IMR-90 (cell line): ENCODE data around the gene CD34. TPM values are rescaled to one million over a fixed set of nuclear protein-coding genes. Genes with fewer than 3 reads are reported as not detected.
"Not testable (repeated sequence)": the region's sequence is repeated elsewhere in the genome, so short reads cannot be mapped to it uniquely, and the experiment has no call there.

Experiments
- ATAC-seq: fragments of 200-7000 bp; cut with Tn5 transposase; 2 replicates; pipeline ENCODE4 v1.9.1; 2020; ENCODE audit warnings: low read depth, mild to moderate bottlenecking, moderate library complexity
- BruUV-seq: library from RNA; stranded (reverse); fragments of 400-500 nt; replicated peaks from 2 replicates; lab custom pipeline; 2021; lab: Mats Ljungman, UMichigan
- CTCF ChIA-PET: fragments of 300-600 bp; formaldehyde crosslinking; extraction: SDS; loops from one replicate; lab custom pipeline; 2021; ENCODE audit warnings: antibody characterized with exemption; lab: Yijun Ruan, JAX
- POLR2A ChIA-PET: fragments of 300-600 bp; sonication (Branson Sonifier 250); formaldehyde crosslinking; loops from one replicate; lab custom pipeline; 2022; ENCODE audit warnings: antibody characterized with exemption; ENCODE audit not compliant: unreplicated experiment; lab: Charles Lee
- DNase-seq: peaks from one replicate; pipeline ENCODE4 v3.0.0; 2013
- H2AFZ ChIP-seq: replicated peaks from 2 replicates; pipeline ENCODE3; 2013; ENCODE audit warnings: low read length, mild to moderate bottlenecking; ENCODE audit not compliant: poor library complexity
- H2AK5ac ChIP-seq: 2 replicates; pipeline ENCODE4 v1.6.1; 2013; ENCODE audit warnings: low read depth, low read length, inconsistent platforms
- H2AK9ac ChIP-seq: replicated peaks from 2 replicates; pipeline ENCODE3; 2013; ENCODE audit warnings: mild to moderate bottlenecking, low read depth, low read length, moderate library complexity; ENCODE audit not compliant: poor library complexity
- H2BK120ac ChIP-seq: 2 replicates; pipeline ENCODE4 v1.6.1; 2013; ENCODE audit warnings: low read depth, low read length, inconsistent platforms
- H2BK15ac ChIP-seq: 3 replicates; pipeline ENCODE4 v1.6.1; 2013; ENCODE audit warnings: low read depth, low read length, inconsistent platforms
- H2BK20ac ChIP-seq: 2 replicates; pipeline ENCODE4 v1.6.1; 2013; ENCODE audit warnings: low read depth, mild to moderate bottlenecking, inconsistent platforms, low read length, moderate library complexity
- H2BK5ac ChIP-seq: 2 replicates; pipeline ENCODE4 v1.6.1; 2013; ENCODE audit warnings: mild to moderate bottlenecking, low read depth, low read length, inconsistent platforms; ENCODE audit not compliant: poor library complexity, severe bottlenecking
- H3K14ac ChIP-seq: replicated peaks from 2 replicates; pipeline ENCODE4 v1.6.1; 2013; ENCODE audit warnings: low read depth, low read length, inconsistent platforms
- H3K18ac ChIP-seq: 2 replicates; pipeline ENCODE4 v1.6.1; 2013; ENCODE audit warnings: low read depth, low read length, control low read depth
- H3K23ac ChIP-seq: 2 replicates; pipeline ENCODE4 v1.6.1; 2013; ENCODE audit warnings: low read depth, low read length, inconsistent platforms
- H3K27ac ChIP-seq: 2 replicates; pipeline ENCODE4 v1.5.1; 2013; ENCODE audit warnings: mild to moderate bottlenecking, control low read depth, low read length; ENCODE audit not compliant: insufficient read depth
- H3K27me3 ChIP-seq: 2 replicates; pipeline ENCODE4 v1.6.1; 2013; ENCODE audit warnings: low read length; ENCODE audit not compliant: control insufficient read depth, insufficient read depth
- H3K36me3 ChIP-seq: 2 replicates; pipeline ENCODE4 v1.6.1; 2013; ENCODE audit warnings: low read length, mixed read lengths; ENCODE audit not compliant: control insufficient read depth, insufficient read depth
- H3K4ac ChIP-seq: 2 replicates; pipeline ENCODE4 v1.6.1; 2013; ENCODE audit warnings: low read depth, low read length, inconsistent platforms
- H3K4me1 ChIP-seq: 2 replicates; pipeline ENCODE4 v1.6.1; 2013; ENCODE audit warnings: low read length, mixed read lengths; ENCODE audit not compliant: control insufficient read depth, insufficient read depth
- H3K4me2 ChIP-seq: 2 replicates; pipeline ENCODE4 v1.6.1; 2013; ENCODE audit warnings: low read depth, mild to moderate bottlenecking, control low read depth, low read length, moderate library complexity
- H3K4me3 ChIP-seq: 2 replicates; pipeline ENCODE4 v1.5.1; 2013; ENCODE audit warnings: low read depth, mild to moderate bottlenecking, control low read depth, low read length, moderate library complexity; ENCODE audit not compliant: insufficient read depth
- H3K56ac ChIP-seq: 2 replicates; pipeline ENCODE4 v1.6.1; 2013; ENCODE audit warnings: low read length, inconsistent platforms; ENCODE audit not compliant: insufficient read depth; ENCODE audit errors: extremely low read depth
- H3K79me1 ChIP-seq, 2 experiments: 2 replicates each; pipeline ENCODE4 v1.6.1; 2013; ENCODE audit warnings: low read length in 2 of 2, inconsistent platforms in 1 of 2, low read depth in 1 of 2
- H3K9ac ChIP-seq: 2 replicates; pipeline ENCODE4 v1.6.1; 2013; ENCODE audit warnings: low read depth, low read length, control low read depth
- H3K9me1 ChIP-seq: 2 replicates; pipeline ENCODE4 v1.6.1; 2013; ENCODE audit warnings: low read length, inconsistent platforms; ENCODE audit not compliant: insufficient read depth
- H3K9me3 ChIP-seq: 2 replicates; pipeline ENCODE4 v1.6.1; 2013; ENCODE audit warnings: low read length; ENCODE audit not compliant: control insufficient read depth, insufficient read depth
- H4K20me1 ChIP-seq: 2 replicates; pipeline ENCODE4 v1.6.1; 2013; ENCODE audit warnings: low read length, inconsistent platforms; ENCODE audit not compliant: insufficient read depth
- H4K5ac ChIP-seq: 2 replicates; pipeline ENCODE4 v1.6.1; 2013; ENCODE audit warnings: mild to moderate bottlenecking, low read depth, low read length, control low read depth
- H4K8ac ChIP-seq, 2 experiments: 2 replicates each; pipeline ENCODE4 v1.6.1; 2013; ENCODE audit warnings: low read depth in 2 of 2, low read length in 2 of 2, control low read depth in 1 of 2, inconsistent platforms in 1 of 2
- H4K91ac ChIP-seq: 2 replicates; pipeline ENCODE4 v1.6.1; 2013; ENCODE audit warnings: low read depth, low read length, inconsistent platforms; ENCODE audit not compliant: insufficient read depth
- WGBS, 2 experiments: methylation state at CpG; one replicate each; pipeline versions ENCODE4 v1.1.5 to v1.1.7; 2013; ENCODE audit warnings: missing lambda C conversion rate in 2 of 2; ENCODE audit not compliant: insufficient read length in 1 of 2; ENCODE audit errors: extremely low coverage in 2 of 2; 5-methylcytosine and 5-hydroxymethylcytosine counted together
- dilution Hi-C: fragments of 300-500 bp; cut with HindIII; formaldehyde crosslinking; loops from one replicate; pipeline ENCODE4 v1.14.3; 2018; ENCODE audit warnings: low sequenced_read_pairs; ENCODE audit not compliant: unreplicated experiment
- in situ Hi-C: fragments of 300-500 bp; cut with MboI; formaldehyde crosslinking; loops from 3 replicates; pipeline ENCODE4 v1.14.3; 2019; ENCODE audit warnings: low sequenced_read_pairs, inconsistent platforms, mixed read lengths
- intact Hi-C: fragments of 100-400 bp; cut with micrococcal nuclease; formaldehyde crosslinking; loops from 2 replicates; pipeline ENCODE4 v1.10.0; 2022
- polyA plus RNA-seq, 3 experiments: library from polyadenylated mRNA; depleted of rRNA; stranded (reverse); fragments of >200 nt; gene quantifications; 2 replicates each; pipeline ENCODE4 v1.2.3, GENCODE V29; 2012; ENCODE audit warnings: low replicate concordance in 1 of 3
- total RNA-seq: library from RNA; depleted of rRNA; stranded (reverse); fragments of >200 nt; gene quantifications from 2 replicates; pipeline ENCODE4 v1.2.3, GENCODE V29; 2012

The CD34 gene
- total and polyA plus RNA-seq, 2 of the 4 experiments (the other 2 are of a cell fraction): 0.14 TPM; not detected in 1

DNA sequence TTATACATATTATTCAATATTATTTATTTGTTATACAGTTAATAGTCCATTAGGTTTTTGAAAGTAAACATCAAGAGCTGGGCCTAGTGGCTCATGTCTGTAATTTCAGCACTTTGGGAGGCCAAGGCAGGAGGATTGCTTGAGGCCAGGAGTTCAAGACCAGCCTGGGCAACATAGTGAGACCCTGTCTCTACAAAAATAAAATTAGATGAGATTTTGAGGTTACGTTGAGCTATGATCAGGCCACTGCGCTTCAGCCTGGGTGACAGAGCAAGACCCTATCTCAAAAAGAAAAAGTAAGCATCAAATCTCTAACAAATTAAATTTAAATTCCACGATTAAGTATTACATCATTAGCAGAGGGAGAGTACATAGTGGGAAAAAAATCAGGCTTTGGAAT lies 15.0 kb upstream of the CD34 start:
- H3K9me1 ChIP-seq, H3K79me1 ChIP-seq, H3K9ac ChIP-seq, dilution Hi-C loops, H2BK15ac ChIP-seq, ATAC-seq, H3K4me3 ChIP-seq, H3K27ac ChIP-seq, H2BK5ac ChIP-seq, H3K56ac ChIP-seq, H4K8ac ChIP-seq, H3K14ac ChIP-seq, H4K5ac ChIP-seq, intact Hi-C loops, H3K9me3 ChIP-seq, H2AFZ ChIP-seq, in situ Hi-C loops, H2AK5ac ChIP-seq, H3K4me2 ChIP-seq, H2BK120ac ChIP-seq, H3K4ac ChIP-seq, POLR2A ChIA-PET, H2AK9ac ChIP-seq, H3K23ac ChIP-seq, H3K18ac ChIP-seq, H3K36me3 ChIP-seq, H3K4me1 ChIP-seq, DNase-seq, H2BK20ac ChIP-seq, BruUV-seq, H4K91ac ChIP-seq, H4K20me1 ChIP-seq: not testable (repeated sequence)
- CTCF ChIA-PET: interaction anchor here (0.7 kb wide), 1 partner anchor 12 kb away, joined by 3 read pairs; no protein-coding TSS in a partner anchor
- H3K27me3 ChIP-seq: peaks cover 22% of the 10 kb centered on the region
- WGBS, 2 experiments: no CpG with 5 or more reads among the region's 3 CpGs
